ENCODE measurements around the gene PAWR.
"Not testable (repeated sequence)": the region's sequence is repeated elsewhere in the genome, so short reads cannot be mapped to it uniquely, and the experiment has no call there.

PAWR gene

GRCh38 chr12:79646843-79647242 lies 43.9 kb downstream of the PAWR start:
- DNase-seq (ENCODE audit: low spot score), result not testable (repeated sequence)

GRCh38 chr12:79645235-79645630 lies 45.5 kb downstream of the PAWR start:
- DNase-seq (ENCODE audit: low spot score), result no peak

GRCh38 chr12:79644274-79645234 lies 46.2 kb downstream of the PAWR start:
- no peak for DNase-seq (ENCODE audit: low spot score)

- no peak for DNase-seq (ENCODE audit: low spot score)
Measured at GRCh38 chr12:79643821-79644220, 46.9 kb downstream of the PAWR start.

GRCh38 chr12:79638490-79638889 lies 52.3 kb downstream of the PAWR start:
- DNase-seq (ENCODE audit: low spot score), result no peak

- no peak for DNase-seq (ENCODE audit: low spot score)
Measured at GRCh38 chr12:79637093-79637492, 53.7 kb downstream of the PAWR start.

GRCh38 chr12:79635676-79636075 lies 55.1 kb downstream of the PAWR start:
- DNase-seq (ENCODE audit: low spot score), result no peak

GRCh38 chr12:79634957-79635471 lies 55.8 kb downstream of the PAWR start:
- DNase-seq (ENCODE audit: low spot score), result peak; percentile 47

- no peak for DNase-seq (ENCODE audit: low spot score)
Measured at GRCh38 chr12:79629561-79629960, 61.2 kb downstream of the PAWR start.

- DNase-seq (ENCODE audit: low spot score), result not testable (repeated sequence)
Measured at GRCh38 chr12:79626735-79627134, 64.0 kb downstream of the PAWR start.

- peak; percentile 34 for DNase-seq (ENCODE audit: low spot score)
Measured at GRCh38 chr12:79624378-79624777, 66.4 kb downstream of the PAWR start.

GRCh38 chr12:79619872-79620562 lies 70.7 kb downstream of the PAWR start:
- no peak for DNase-seq (ENCODE audit: low spot score)

- DNase-seq (ENCODE audit: low spot score), result peak; percentile 79
Measured at GRCh38 chr12:79618848-79619404, 71.8 kb downstream of the PAWR start.

GRCh38 chr12:79617696-79618095 lies 73.1 kb downstream of the PAWR start:
- no peak for DNase-seq (ENCODE audit: low spot score)

GRCh38 chr12:79615596-79616560 lies 74.9 kb downstream of the PAWR start:
- DNase-seq (ENCODE audit: low spot score), result no peak

- DNase-seq (ENCODE audit: low spot score), result no peak
Measured at GRCh38 chr12:79614730-79615129, 76.0 kb downstream of the PAWR start.

- no peak for DNase-seq (ENCODE audit: low spot score)
Measured at GRCh38 chr12:79601908-79602307, 88.9 kb downstream of the PAWR start.

GRCh38 chr12:79597910-79598309 lies 92.9 kb downstream of the PAWR start:
- DNase-seq (ENCODE audit: low spot score), result no peak

- DNase-seq (ENCODE audit: low spot score), result no peak
Measured at GRCh38 chr12:79596719-79597350, 93.9 kb downstream of the PAWR start.

- no peak for DNase-seq (ENCODE audit: low spot score)
Measured at GRCh38 chr12:79595273-79595672, 95.5 kb downstream of the PAWR start.

- DNase-seq (ENCODE audit: low spot score), result no peak
Measured at GRCh38 chr12:79592865-79593264, 97.9 kb downstream of the PAWR start.
